K562 (cell line): ENCODE data around the gene FERMT3. TPM values are rescaled to one million over a fixed set of nuclear protein-coding genes. Genes with fewer than 3 reads are reported as not detected.

Source experiments
- ETV1 ChIP-seq: fragments of 450-650 bp; conservative IDR thresholded peaks from 2 replicates; pipeline ENCODE4 v1.6.1; 2016; ENCODE audit warnings: missing genetic modification characterization, control low read depth, low read depth, missing compliant biosample characterization
- FIP1L1 ChIP-seq: fragments of 200-400 bp; formaldehyde crosslinking; IDR thresholded peaks from 2 replicates; pipeline ENCODE4 v1.6.1; 2018; ENCODE audit warnings: mild to moderate bottlenecking, low read depth, low read length; ENCODE audit not compliant: poor library complexity, severe bottlenecking
- HLTF ChIP-seq: fragments of 450-650 bp; IDR thresholded peaks from 2 replicates; pipeline ENCODE4 v1.6.1; 2016
- JUN ChIP-seq, 2 experiments: sonication (generic) in 1 of 2; formaldehyde crosslinking in 1 of 2; IDR thresholded peaks; 2 replicates each; pipeline versions ENCODE4 v1.6.1 to v1.8.0; 2012 to 2022; ENCODE audit warnings: borderline replicate concordance in 2 of 2, mild to moderate bottlenecking in 2 of 2, improper control_type of control experiment in 1 of 2, low read depth in 1 of 2, low read length in 1 of 2, missing genetic modification reagents in 1 of 2
- KDM1A ChIP-seq, 2 experiments: fragments of 450-650 bp; IDR thresholded peaks; 2 replicates each; pipeline ENCODE4 v1.6.1; 2016; ENCODE audit warnings: mild to moderate bottlenecking in 2 of 2
- KDM5B ChIP-seq: fragments of 200-600 bp; sonication (generic); IDR thresholded peaks from 2 replicates; pipeline ENCODE4 v1.6.1; 2012; ENCODE audit warnings: low read depth, mild to moderate bottlenecking, moderate library complexity, low read length, control low read depth, inconsistent platforms; ENCODE audit not compliant: insufficient replicate concordance
- MIER1 ChIP-seq: fragments of 450-650 bp; IDR thresholded peaks from 2 replicates; pipeline ENCODE4 v1.6.1; 2016; ENCODE audit warnings: antibody characterized with exemption, mild to moderate bottlenecking, low read depth
- OTX1 ChIP-seq: fragments of 450-650 bp; formaldehyde crosslinking; IDR thresholded peaks from 2 replicates; pipeline ENCODE4 v1.4.0; 2022; ENCODE audit warnings: mild to moderate bottlenecking
- POLR2A ChIP-seq: fragments of 450-650 bp; conservative IDR thresholded peaks from 2 replicates; pipeline ENCODE4 v1.6.1; 2016
- RAD51 ChIP-seq: fragments of 450-650 bp; IDR thresholded peaks from 2 replicates; pipeline ENCODE4 v1.7.1; 2016; ENCODE audit warnings: low read depth, mild to moderate bottlenecking, borderline replicate concordance
- RCOR1 ChIP-seq, 2 experiments: IDR thresholded peaks; 2 replicates each; pipeline ENCODE4 v1.6.1; 2012; ENCODE audit warnings: low read depth in 2 of 2, low read length in 2 of 2, borderline replicate concordance in 1 of 2, improper control_type of control experiment in 1 of 2
- REST ChIP-seq, 2 experiments: fragments of 450-650 bp; formaldehyde crosslinking in 1 of 2; IDR thresholded peaks; 2 replicates each; pipeline versions ENCODE4 v1.4.0 to v1.6.1; 2014 to 2020; ENCODE audit warnings: mild to moderate bottlenecking in 2 of 2, borderline replicate concordance in 1 of 2, low read depth in 1 of 2
- TAF1 ChIP-seq: IDR thresholded peaks from 2 replicates; pipeline ENCODE4 v1.6.1; 2011; ENCODE audit warnings: mild to moderate bottlenecking, low read length, moderate library complexity; ENCODE audit not compliant: insufficient read depth, control insufficient read depth, severe bottlenecking; ENCODE audit errors: extremely low read depth
- TEAD1 ChIP-seq, 2 experiments: fragments of 450-650 bp in 1 of 2; sonication (generic) in 1 of 2; formaldehyde crosslinking; IDR thresholded peaks; 2 replicates each; pipeline versions ENCODE4 v1.4.0 to v1.8.0; 2020 to 2022; ENCODE audit warnings: mild to moderate bottlenecking in 2 of 2, missing genetic modification reagents in 1 of 2
- TFAP4 ChIP-seq: sonication (generic); formaldehyde crosslinking; IDR thresholded peaks from 2 replicates; pipeline ENCODE4 v1.8.0; 2022; ENCODE audit warnings: missing genetic modification reagents, mild to moderate bottlenecking, moderate library complexity, borderline replicate concordance
- ZSCAN29 ChIP-seq: fragments of 450-650 bp; IDR thresholded peaks from 2 replicates; pipeline ENCODE4 v1.6.1; 2017
- polyA plus RNA-seq, 8 experiments: library from polyadenylated mRNA; depleted of rRNA in 4 of 8; stranded (reverse) in 5 of 8; unstranded in 3 of 8; fragments of >200 nt; fragmentation: Nextera tagmentation in 2 of 8; fragmentation: Illumina TruSeq in 1 of 8; extraction: Ambion mirVana in 2 of 8; extraction: Trizol in 1 of 8; gene quantifications; 2 replicates each; pipeline versions ENCODE4 v1.2.1 to v1.2.3, GENCODE V29; 2011 to 2014; ENCODE audit warnings: inconsistent platforms in 1 of 8, missing spikeins in 1 of 8
- total RNA-seq, 7 experiments: library from RNA; depleted of rRNA in 6 of 7; stranded (reverse); fragments of >200 nt in 6 of 7; fragmentation: Illumina TruSeq in 2 of 7; extraction: Trizol in 2 of 7; gene quantifications; 2 replicates each; pipeline versions ENCODE4 v1.2.1 to v1.2.3, GENCODE V29; 2011 to 2021; ENCODE audit warnings: low replicate concordance in 1 of 7

FERMT3 gene
- total and polyA plus RNA-seq, 9 of the 15 experiments (the other 6 are each of a cell fraction or from before 2014, with no cell fraction given) = 3.2 to 275 (median 79.7) TPM

GRCh38 chr11:64268893-64269539 lies 62.5 kb downstream of the FERMT3 start (continued):
- no peak for TF ChIP-seq REST (IDR thresholded peaks at IDR 0.05; ENCODE audit: borderline replicate concordance)
- peak; percentile 12; the same call in 1 of the 2 replicates for TF ChIP-seq REST (CRISPR knock-in tag; IDR thresholded peaks at IDR 0.05; ENCODE audit: low read depth)
- peak; percentile 97 for TF ChIP-seq ETV1 (tag)
- TF ChIP-seq MIER1 = no peak
- peak in 1 of 2 experiments; percentile 60; a peak in 2 of 4 replicates for TF ChIP-seq RCOR1 (IDR thresholded peaks at IDR 0.05; ENCODE audit: borderline replicate concordance in 1 of 2, low read depth in 2 of 2, low read length in 2 of 2)
- no peak for TF ChIP-seq FIP1L1
- TF ChIP-seq ZSCAN29 = no peak
- TF ChIP-seq TEAD1 (CRISPR knock-in tag; IDR thresholded peaks at IDR 0.05) = peak in 1 of 2 experiments; percentile 88; a peak in 2 of 4 replicates
- TF ChIP-seq POLR2A = peak; percentile 52
- TF ChIP-seq TFAP4 (CRISPR knock-in tag) = 0 out of 2 replicates have a peak, but pooled peaks have one; percentile 35
- TF ChIP-seq HLTF = 0 out of 2 replicates have a peak, but pooled peaks have one; percentile 23
- 0 out of 2 replicates have a peak, but pooled peaks have one; percentile 7 for TF ChIP-seq OTX1 (CRISPR knock-in tag)
- 0 out of 2 replicates have a peak, but pooled peaks have one; percentile 6 for TF ChIP-seq RAD51
- peak; percentile 17; the same call in 1 of the 2 replicates for TF ChIP-seq JUN (IDR thresholded peaks at IDR 0.05; ENCODE audit: borderline replicate concordance, low read depth, low read length)
- no peak for TF ChIP-seq JUN (CRISPR knock-in tag; IDR thresholded peaks at IDR 0.05; ENCODE audit: borderline replicate concordance)
- TF ChIP-seq KDM5B = peak; percentile 37
- peak; percentile 29 to 57; a peak in 1 of 4 replicates for TF ChIP-seq KDM1A (IDR thresholded peaks at IDR 0.05)
- peak; percentile 35 for TF ChIP-seq TAF1
